ENCODE measurements around the gene MOSPD3.

Gene MOSPD3

GRCh38 chr7:100570954-100571828, 41.1 kb upstream of the MOSPD3 start:
- TF ChIP-seq EP300 (IDR thresholded peaks at IDR 0.05; ENCODE audit: borderline replicate concordance) (no peak), RAD21 (IDR thresholded peaks at IDR 0.05; ENCODE audit: low read depth) (no peak), REST (IDR thresholded peaks at IDR 0.05; ENCODE audit: low read depth) (no peak), CREB1 (IDR thresholded peaks at IDR 0.05; ENCODE audit: low read depth) (no peak), ZBTB7A (IDR thresholded peaks at IDR 0.05; ENCODE audit: low read depth) (0 out of 2 replicates have a peak, but pooled peaks have one; percentile 1), CEBPB (IDR thresholded peaks at IDR 0.05) (no peak), TCF12 (IDR thresholded peaks at IDR 0.05; ENCODE audit: low read depth) (no peak), TEAD4 (IDR thresholded peaks at IDR 0.05) (peak; percentile 19; the same call in 1 of the 2 replicates)

- TF ChIP-seq TAF1 (IDR thresholded peaks at IDR 0.05; ENCODE audit: low read depth) (no peak), EGR1 (IDR thresholded peaks at IDR 0.05) (no peak), CREB1 (IDR thresholded peaks at IDR 0.05; ENCODE audit: low read depth) (no peak), ZBTB7A (IDR thresholded peaks at IDR 0.05; ENCODE audit: low read depth) (no peak), TCF12 (IDR thresholded peaks at IDR 0.05; ENCODE audit: low read depth) (no peak), USF1 (IDR thresholded peaks at IDR 0.05) (no peak), CEBPB (IDR thresholded peaks at IDR 0.05) (no peak), TEAD4 (IDR thresholded peaks at IDR 0.05) (no peak), YY1 (IDR thresholded peaks at IDR 0.05; ENCODE audit: low read depth) (no peak), RAD21 (IDR thresholded peaks at IDR 0.05; ENCODE audit: low read depth) (no peak), FOXM1 (IDR thresholded peaks at IDR 0.05; ENCODE audit: borderline replicate concordance, low read depth) (no peak), EP300 (IDR thresholded peaks at IDR 0.05; ENCODE audit: borderline replicate concordance) (no peak), REST (IDR thresholded peaks at IDR 0.05; ENCODE audit: low read depth) (no peak), NFIC (IDR thresholded peaks at IDR 0.05) (no peak), MAX (IDR thresholded peaks at IDR 0.05) (no peak)
These were observed 40.6 kb upstream of the MOSPD3 start for GRCh38 chr7:100571829-100572116.

GRCh38 chr7:100572281-100572948, 39.9 kb upstream of the MOSPD3 start:
- TF ChIP-seq YY1 (IDR thresholded peaks at IDR 0.05; ENCODE audit: low read depth) (no peak), TEAD4 (IDR thresholded peaks at IDR 0.05) (no peak), USF1 (IDR thresholded peaks at IDR 0.05) (no peak)

GRCh38 chr7:100572949-100573675, 39.2 kb upstream of the MOSPD3 start:
- TF ChIP-seq TAF1 (IDR thresholded peaks at IDR 0.05; ENCODE audit: low read depth) (no peak), MAX (IDR thresholded peaks at IDR 0.05) (no peak), CEBPB (IDR thresholded peaks at IDR 0.05) (no peak), EP300 (IDR thresholded peaks at IDR 0.05; ENCODE audit: borderline replicate concordance) (no peak), RAD21 (IDR thresholded peaks at IDR 0.05; ENCODE audit: low read depth) (no peak), TCF12 (IDR thresholded peaks at IDR 0.05; ENCODE audit: low read depth) (no peak), NFIC (IDR thresholded peaks at IDR 0.05) (no peak)

- TF ChIP-seq YY1 (IDR thresholded peaks at IDR 0.05; ENCODE audit: low read depth) (no peak), TEAD4 (IDR thresholded peaks at IDR 0.05) (no peak), TCF12 (IDR thresholded peaks at IDR 0.05; ENCODE audit: low read depth) (no peak), REST (IDR thresholded peaks at IDR 0.05; ENCODE audit: low read depth) (no peak)
These were observed 38.5 kb upstream of the MOSPD3 start, which contains the start of gene SAP25 for GRCh38 chr7:100573691-100574361. SAP25 (minus strand) TSS chr7:100573900; CDS start chr7:100573742, 158 bp downstream.
